ENCODE results near the gene RBM47.
"Not testable (repeated sequence)": the region's sequence is repeated elsewhere in the genome, so short reads cannot be mapped to it uniquely, and the experiment has no call there.

RBM47 gene

DNA sequence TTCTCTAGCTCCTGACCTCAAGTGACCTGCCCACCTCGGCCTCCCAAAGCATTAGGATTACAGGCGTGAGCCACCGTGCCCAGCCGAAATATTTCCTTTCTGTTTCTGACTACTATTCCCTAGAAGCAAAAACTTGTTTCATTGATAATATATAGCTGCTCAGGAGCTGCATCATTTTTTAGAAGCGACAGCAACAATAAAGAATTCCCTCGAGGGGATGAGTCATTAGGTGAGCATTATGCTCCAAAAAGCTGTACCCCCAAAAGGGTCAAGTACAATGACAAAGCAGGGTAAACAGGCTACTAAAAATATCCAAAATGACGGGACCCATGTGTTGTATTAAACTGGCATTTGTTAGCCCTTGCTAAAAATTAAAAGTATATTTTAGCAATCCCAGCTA, 67.0 kb downstream of the RBM47 start:
- no peak overlapping the region for H3K4me3 ChIP-seq (ENCODE audit: low read depth, low read length)
- TF ChIP-seq CTCF (IDR thresholded peaks at IDR 0.05; ENCODE audit: control insufficient read depth, extremely low read depth, insufficient read depth) = no peak
- no peak for DNase-seq (ENCODE audit: low read depth)

GRCh38 chr4:40562208-40562607, 67.5 kb downstream of the RBM47 start:
- no peak for DNase-seq (ENCODE audit: low read depth)
- no peak for TF ChIP-seq CTCF (IDR thresholded peaks at IDR 0.05; ENCODE audit: control insufficient read depth, extremely low read depth, insufficient read depth)
- H3K4me3 ChIP-seq (ENCODE audit: low read depth, low read length) = no peak overlapping the region

DNA sequence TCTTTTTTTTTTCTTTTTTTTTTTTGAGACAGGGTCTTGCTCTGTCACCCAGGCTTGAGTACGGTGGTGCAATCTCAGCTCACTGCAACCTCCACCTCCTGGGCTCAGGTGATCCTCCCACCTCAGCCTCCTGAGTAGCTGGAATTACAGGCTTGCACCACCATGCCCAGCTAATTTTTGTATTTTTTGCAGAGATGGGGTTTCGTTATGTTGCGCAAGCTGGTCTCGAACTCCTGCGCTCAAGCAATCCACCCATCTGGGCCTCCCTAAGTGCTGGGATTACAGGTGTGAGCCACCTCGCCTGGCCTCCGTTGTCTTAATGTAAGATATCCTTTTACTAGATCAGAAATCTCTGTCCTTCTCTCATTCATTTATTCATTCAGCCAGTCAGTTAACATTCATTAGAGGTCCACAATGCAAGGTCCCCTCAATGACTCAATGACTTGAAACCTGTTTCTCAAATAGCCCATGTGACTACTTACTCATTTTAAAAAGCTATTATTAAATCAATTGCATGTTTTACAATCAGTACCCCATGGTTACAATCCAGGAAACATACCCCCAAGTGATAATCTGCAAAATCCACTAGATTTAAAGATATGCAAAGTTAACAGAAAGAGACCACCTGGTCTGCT, 68.0 kb downstream of the RBM47 start:
- not testable (repeated sequence) for H3K4me3 ChIP-seq (ENCODE audit: low read depth, low read length); DNase-seq (ENCODE audit: low read depth)

- TF ChIP-seq CTCF (IDR thresholded peaks at IDR 0.05; ENCODE audit: control insufficient read depth, extremely low read depth, insufficient read depth) = no peak
- no peak overlapping the region for H3K4me3 ChIP-seq (ENCODE audit: low read depth, low read length)
- no peak for DNase-seq (ENCODE audit: low read depth)
Measured at GRCh38 chr4:40559585-40560465, 69.8 kb downstream of the RBM47 start.

DNA sequence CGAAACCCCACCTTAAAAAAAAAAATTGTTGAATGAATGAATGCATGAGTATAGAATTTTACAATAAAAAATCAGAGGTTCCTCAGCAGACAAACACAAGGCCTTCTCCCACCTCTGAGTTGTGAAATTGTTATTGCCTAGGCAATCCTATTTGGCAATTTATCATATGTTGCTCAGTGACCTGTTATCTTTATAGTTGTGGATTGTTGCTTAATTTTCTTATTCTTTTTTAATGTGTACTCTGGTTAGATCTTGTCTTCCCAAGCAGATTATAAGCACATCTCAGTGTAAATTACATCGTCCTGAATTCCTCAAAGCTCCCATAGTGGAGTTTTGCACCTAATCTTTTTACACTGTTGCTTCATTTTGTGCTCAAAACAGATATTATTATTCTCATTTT, 71.9 kb downstream of the RBM47 start:
- no peak for DNase-seq (ENCODE audit: low read depth)
- no peak overlapping the region for H3K4me3 ChIP-seq (ENCODE audit: low read depth, low read length)
- no peak for TF ChIP-seq CTCF (IDR thresholded peaks at IDR 0.05; ENCODE audit: control insufficient read depth, extremely low read depth, insufficient read depth)

GRCh38 chr4:40555176-40555900, 74.3 kb downstream of the RBM47 start:
- H3K4me3 ChIP-seq (ENCODE audit: low read depth, low read length) = no peak overlapping the region
- no peak for TF ChIP-seq CTCF (IDR thresholded peaks at IDR 0.05; ENCODE audit: control insufficient read depth, extremely low read depth, insufficient read depth)
- no peak for DNase-seq (ENCODE audit: low read depth)

- not testable (repeated sequence) for DNase-seq (ENCODE audit: low read depth); H3K4me3 ChIP-seq (ENCODE audit: low read depth, low read length)
Measured at GRCh38 chr4:40554641-40555040, 75.0 kb downstream of the RBM47 start.

All from LNCaP clone FGC (cell line).